Measurements from ENCODE around the gene ATL1.
"Not testable (repeated sequence)": the region's sequence is repeated elsewhere in the genome, so short reads cannot be mapped to it uniquely, and the experiment has no call there.

Gene ATL1

DNA sequence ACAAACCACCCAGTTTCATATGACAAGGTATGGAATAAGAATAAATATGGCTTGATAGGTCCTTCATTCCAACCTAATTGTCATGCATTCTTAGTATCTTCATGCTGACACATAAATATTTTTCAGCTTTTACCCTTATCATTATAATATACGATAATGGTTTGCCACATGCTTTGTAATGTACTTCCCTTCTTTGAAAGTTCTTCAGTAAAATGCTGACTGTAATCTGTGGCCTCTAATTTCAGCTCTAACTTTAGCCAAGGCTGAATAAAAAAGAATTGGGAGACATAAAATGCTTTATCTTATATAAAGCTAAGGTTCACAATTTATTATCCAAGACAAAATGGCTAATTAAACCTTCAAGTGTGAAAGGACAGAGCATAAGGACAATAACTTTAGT lies 24.9 kb upstream of the ATL1 start:
- H3K4me3 ChIP-seq (ENCODE audit: low read depth, low read length): no peak overlapping the region
- H3K27me3 ChIP-seq (ENCODE audit: insufficient read depth, low read length): no peaks in the 10 kb centered on the region

GRCh38 chr14:50538034-50538433 lies 21.9 kb upstream of the ATL1 start:
- not testable (repeated sequence) for H3K79me2 ChIP-seq (ENCODE audit: control insufficient read depth, insufficient read depth, low read length, unreplicated experiment); H3K4me1 ChIP-seq (ENCODE audit: control insufficient read depth, insufficient read depth, low read length, unreplicated experiment); H2AFZ ChIP-seq (ENCODE audit: low read length, unreplicated experiment); H3K36me3 ChIP-seq (ENCODE audit: insufficient read depth, low read length); H3K27me3 ChIP-seq (ENCODE audit: insufficient read depth, low read length); H3K27ac ChIP-seq (ENCODE audit: low read depth, low read length); H3K4me3 ChIP-seq (ENCODE audit: low read depth, low read length)

More for the DNA sequence above, 24.9 kb upstream of the ATL1 start:
- Histone ChIP-seq H3K4me1 (ENCODE audit: control insufficient read depth, insufficient read depth, low read length, unreplicated experiment) (peaks cover 10% of the 10 kb centered on the region), H3K36me3 (ENCODE audit: insufficient read depth, low read length) (no peaks in the 10 kb centered on the region), H3K27ac (ENCODE audit: low read depth, low read length) (no peak overlapping the region), H2AFZ (ENCODE audit: low read length, unreplicated experiment) (no peak overlapping the region), H3K79me2 (ENCODE audit: control insufficient read depth, insufficient read depth, low read length, unreplicated experiment) (peaks cover 23% of the 10 kb centered on the region)

- H2AFZ ChIP-seq (ENCODE audit: low read length, unreplicated experiment): no peak overlapping the region
- no peak overlapping the region for H3K27ac ChIP-seq (ENCODE audit: low read depth, low read length)
- H3K4me1 ChIP-seq (ENCODE audit: control insufficient read depth, insufficient read depth, low read length, unreplicated experiment): no peaks in the 10 kb centered on the region
- H3K4me3 ChIP-seq (ENCODE audit: low read depth, low read length): no peak overlapping the region
- no peaks in the 10 kb centered on the region; the same call in 1 of the 2 replicates for H3K27me3 ChIP-seq (ENCODE audit: insufficient read depth, low read length)
- H3K79me2 ChIP-seq (ENCODE audit: control insufficient read depth, insufficient read depth, low read length, unreplicated experiment): no peaks in the 10 kb centered on the region
- no peaks in the 10 kb centered on the region for H3K36me3 ChIP-seq (ENCODE audit: insufficient read depth, low read length)
Observed at GRCh38 chr14:50539051-50539450, 20.9 kb upstream of the ATL1 start.

DNA sequence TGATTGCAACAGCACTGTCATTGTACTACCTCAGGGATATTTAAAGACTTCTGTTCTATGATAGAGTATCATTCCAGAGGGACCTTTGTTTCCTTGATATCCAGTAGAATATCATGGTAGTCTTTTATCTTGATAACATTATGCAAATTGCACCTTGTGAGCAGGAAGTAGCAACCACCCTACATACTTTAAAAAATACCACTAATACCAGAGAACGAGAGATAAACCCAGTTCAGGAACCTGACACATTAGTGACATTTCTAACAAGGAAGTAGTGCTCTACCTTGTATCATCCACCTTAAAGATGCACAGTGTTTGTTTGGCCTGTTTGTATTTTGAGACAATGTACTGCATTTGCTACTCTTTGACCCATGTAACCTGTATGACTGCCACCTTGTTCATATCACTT lies 18.8 kb upstream of the ATL1 start:
- H2AFZ ChIP-seq (ENCODE audit: low read length, unreplicated experiment): no peak overlapping the region
- no peaks in the 10 kb centered on the region for H3K4me1 ChIP-seq (ENCODE audit: control insufficient read depth, insufficient read depth, low read length, unreplicated experiment)

DNA sequence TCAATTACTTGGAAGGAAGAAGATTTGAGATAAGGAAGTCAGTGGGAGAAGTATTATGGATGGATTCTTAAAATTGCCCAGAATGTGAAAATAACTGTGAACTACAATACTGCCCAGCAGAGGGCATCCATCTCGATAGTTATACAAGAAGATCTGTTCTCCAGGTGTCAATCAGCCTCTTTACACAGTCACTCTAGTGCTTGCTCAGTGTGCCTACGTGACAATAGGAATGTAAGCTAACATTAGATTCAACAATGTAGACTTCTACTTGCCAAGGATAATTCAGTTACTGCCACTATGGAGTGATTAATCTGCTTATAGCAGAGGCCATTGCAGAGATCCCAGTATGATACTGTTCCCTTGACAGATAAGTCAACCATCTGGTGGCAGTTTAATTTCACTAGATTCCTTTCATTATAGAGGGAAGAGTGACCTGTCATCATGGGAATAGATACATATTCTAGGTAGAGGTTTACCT lies 17.0 kb upstream of the ATL1 start:
- no peaks in the 10 kb centered on the region for H3K4me1 ChIP-seq (ENCODE audit: control insufficient read depth, insufficient read depth, low read length, unreplicated experiment)
- no peaks in the 10 kb centered on the region for H3K36me3 ChIP-seq (ENCODE audit: insufficient read depth, low read length)
- no peak overlapping the region for H3K27ac ChIP-seq (ENCODE audit: low read depth, low read length)
- H3K4me3 ChIP-seq (ENCODE audit: low read depth, low read length): no peak overlapping the region
- H2AFZ ChIP-seq (ENCODE audit: low read length, unreplicated experiment): no peak overlapping the region
- H3K27me3 ChIP-seq (ENCODE audit: insufficient read depth, low read length): no peaks in the 10 kb centered on the region; the same call in 1 of the 2 replicates
- no peaks in the 10 kb centered on the region for H3K79me2 ChIP-seq (ENCODE audit: control insufficient read depth, insufficient read depth, low read length, unreplicated experiment)

More for the DNA sequence above, 18.8 kb upstream of the ATL1 start:
- no peaks in the 10 kb centered on the region for H3K79me2 ChIP-seq (ENCODE audit: control insufficient read depth, insufficient read depth, low read length, unreplicated experiment)
- no peaks in the 10 kb centered on the region; the same call in 1 of the 2 replicates for H3K27me3 ChIP-seq (ENCODE audit: insufficient read depth, low read length)
- no peaks in the 10 kb centered on the region for H3K36me3 ChIP-seq (ENCODE audit: insufficient read depth, low read length)
- H3K4me3 ChIP-seq (ENCODE audit: low read depth, low read length): no peak overlapping the region
- no peak overlapping the region for H3K27ac ChIP-seq (ENCODE audit: low read depth, low read length)

GRCh38 chr14:50544911-50545310 lies 15.0 kb upstream of the ATL1 start:
- H3K27me3 ChIP-seq (ENCODE audit: insufficient read depth, low read length): no peaks in the 10 kb centered on the region; the same call in 1 of the 2 replicates
- H3K36me3 ChIP-seq (ENCODE audit: insufficient read depth, low read length): no peaks in the 10 kb centered on the region
- H3K4me3 ChIP-seq (ENCODE audit: low read depth, low read length): no peak overlapping the region
- no peak overlapping the region for H2AFZ ChIP-seq (ENCODE audit: low read length, unreplicated experiment)
- no peaks in the 10 kb centered on the region for H3K4me1 ChIP-seq (ENCODE audit: control insufficient read depth, insufficient read depth, low read length, unreplicated experiment)
- H3K27ac ChIP-seq (ENCODE audit: low read depth, low read length): no peak overlapping the region
- no peaks in the 10 kb centered on the region for H3K79me2 ChIP-seq (ENCODE audit: control insufficient read depth, insufficient read depth, low read length, unreplicated experiment)

DNA sequence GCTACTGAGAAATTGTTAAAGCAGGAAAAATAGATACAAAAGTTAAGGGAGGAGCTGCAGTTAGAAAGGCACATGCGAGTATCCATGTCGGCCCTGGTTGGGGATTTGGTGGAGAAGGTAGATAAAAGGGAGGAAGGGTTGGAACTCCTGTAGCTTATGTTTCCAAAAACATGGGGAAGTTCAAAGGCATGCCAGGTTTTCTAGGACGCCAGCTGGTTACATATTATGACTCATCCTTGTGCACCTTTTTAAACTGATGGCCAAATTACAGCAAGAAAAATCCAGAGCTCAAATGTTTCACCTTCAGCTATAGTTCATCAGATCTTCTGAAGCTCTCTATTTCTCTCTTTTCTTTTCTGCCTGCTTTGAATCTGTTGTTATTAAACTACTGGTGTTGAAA lies 14.3 kb upstream of the ATL1 start:
- no peaks in the 10 kb centered on the region for H3K4me1 ChIP-seq (ENCODE audit: control insufficient read depth, insufficient read depth, low read length, unreplicated experiment)
- no peaks in the 10 kb centered on the region for H3K27me3 ChIP-seq (ENCODE audit: insufficient read depth, low read length)
- H3K36me3 ChIP-seq (ENCODE audit: insufficient read depth, low read length): no peaks in the 10 kb centered on the region
- H2AFZ ChIP-seq (ENCODE audit: low read length, unreplicated experiment): no peak overlapping the region
- H3K27ac ChIP-seq (ENCODE audit: low read depth, low read length): no peak overlapping the region
- H3K4me3 ChIP-seq (ENCODE audit: low read depth, low read length): no peak overlapping the region
- no peaks in the 10 kb centered on the region for H3K79me2 ChIP-seq (ENCODE audit: control insufficient read depth, insufficient read depth, low read length, unreplicated experiment)

GRCh38 chr14:50550294-50550693 lies 9.7 kb upstream of the ATL1 start:
- peaks cover 24% of the 10 kb centered on the region; the same call in 1 of the 2 replicates for H3K27me3 ChIP-seq (ENCODE audit: insufficient read depth, low read length)
- H3K27ac ChIP-seq (ENCODE audit: low read depth, low read length): no peak overlapping the region
- no peaks in the 10 kb centered on the region for H3K79me2 ChIP-seq (ENCODE audit: control insufficient read depth, insufficient read depth, low read length, unreplicated experiment)
- no peaks in the 10 kb centered on the region for H3K36me3 ChIP-seq (ENCODE audit: insufficient read depth, low read length)
- H2AFZ ChIP-seq (ENCODE audit: low read length, unreplicated experiment): no peak overlapping the region
- H3K4me3 ChIP-seq (ENCODE audit: low read depth, low read length): no peak overlapping the region
- H3K4me1 ChIP-seq (ENCODE audit: control insufficient read depth, insufficient read depth, low read length, unreplicated experiment): no peaks in the 10 kb centered on the region

DNA sequence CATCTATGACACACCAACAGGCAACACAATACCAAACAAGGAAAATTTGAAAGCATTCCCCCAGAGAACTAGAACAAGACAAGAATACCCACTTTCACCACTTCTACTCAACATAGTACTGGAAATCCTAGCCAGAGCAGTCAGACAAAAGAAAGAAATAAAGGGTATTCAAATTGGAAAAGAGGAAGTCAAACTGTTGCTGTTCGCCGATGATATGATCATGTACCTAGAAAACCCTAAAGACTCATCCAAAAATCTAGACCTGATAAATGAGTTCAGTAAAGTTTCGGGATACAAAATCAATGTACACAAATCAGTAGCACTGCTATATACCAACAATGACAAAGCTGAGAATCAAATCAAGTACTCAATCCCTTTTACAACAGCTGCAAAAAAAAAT lies 8.1 kb upstream of the ATL1 start:
- Histone ChIP-seq H3K79me2 (ENCODE audit: control insufficient read depth, insufficient read depth, low read length, unreplicated experiment) (no peaks in the 10 kb centered on the region), H3K27ac (ENCODE audit: low read depth, low read length) (no peak overlapping the region), H3K27me3 (ENCODE audit: insufficient read depth, low read length) (peaks cover 25% of the 10 kb centered on the region; the same call in 1 of the 2 replicates), H3K36me3 (ENCODE audit: insufficient read depth, low read length) (no peaks in the 10 kb centered on the region), H3K4me1 (ENCODE audit: control insufficient read depth, insufficient read depth, low read length, unreplicated experiment) (no peaks in the 10 kb centered on the region), H2AFZ (ENCODE audit: low read length, unreplicated experiment) (no peak overlapping the region), H3K4me3 (ENCODE audit: low read depth, low read length) (no peak overlapping the region)

GRCh38 chr14:50552796-50553195 lies 7.1 kb upstream of the ATL1 start:
- H3K4me1 ChIP-seq (ENCODE audit: control insufficient read depth, insufficient read depth, low read length, unreplicated experiment): not testable (repeated sequence)
- H3K27me3 ChIP-seq (ENCODE audit: insufficient read depth, low read length): peaks cover 34% of the 10 kb centered on the region; the same call in 1 of the 2 replicates

GRCh38 chr14:50560931-50561285 lies 963 bp downstream of the ATL1 start:
- Histone ChIP-seq H2AFZ (ENCODE audit: low read length, unreplicated experiment) (peak overlapping the region; percentile 51), H3K4me1 (ENCODE audit: control insufficient read depth, insufficient read depth, low read length, unreplicated experiment) (peaks cover 5% of the 10 kb centered on the region), H3K36me3 (ENCODE audit: insufficient read depth, low read length) (no peaks in the 10 kb centered on the region), H3K4me3 (ENCODE audit: low read depth, low read length) (peak overlapping the region; percentile 82), H3K79me2 (ENCODE audit: control insufficient read depth, insufficient read depth, low read length, unreplicated experiment) (no peaks in the 10 kb centered on the region), H3K27me3 (ENCODE audit: insufficient read depth, low read length) (peaks cover 51% of the 10 kb centered on the region), H3K27ac (ENCODE audit: low read depth, low read length) (peak overlapping the region; percentile 20)

More at GRCh38 chr14:50552796-50553195, 7.1 kb upstream of the ATL1 start:
- not testable (repeated sequence) for H2AFZ ChIP-seq (ENCODE audit: low read length, unreplicated experiment); H3K79me2 ChIP-seq (ENCODE audit: control insufficient read depth, insufficient read depth, low read length, unreplicated experiment); H3K27ac ChIP-seq (ENCODE audit: low read depth, low read length); H3K36me3 ChIP-seq (ENCODE audit: insufficient read depth, low read length); H3K4me3 ChIP-seq (ENCODE audit: low read depth, low read length)

Measured in ACC112 (cell line).